ENCODE measurements around the gene CLCA2. TPM values are rescaled to one million over a fixed set of nuclear protein-coding genes. Genes with fewer than 3 reads are reported as not detected.

CLCA2 gene
- total and polyA plus RNA-seq, 2 donors (not counting 3 experiments of a cell fraction or from before 2014, with no cell fraction given) = 0.01 to 0.11 TPM

DNA sequence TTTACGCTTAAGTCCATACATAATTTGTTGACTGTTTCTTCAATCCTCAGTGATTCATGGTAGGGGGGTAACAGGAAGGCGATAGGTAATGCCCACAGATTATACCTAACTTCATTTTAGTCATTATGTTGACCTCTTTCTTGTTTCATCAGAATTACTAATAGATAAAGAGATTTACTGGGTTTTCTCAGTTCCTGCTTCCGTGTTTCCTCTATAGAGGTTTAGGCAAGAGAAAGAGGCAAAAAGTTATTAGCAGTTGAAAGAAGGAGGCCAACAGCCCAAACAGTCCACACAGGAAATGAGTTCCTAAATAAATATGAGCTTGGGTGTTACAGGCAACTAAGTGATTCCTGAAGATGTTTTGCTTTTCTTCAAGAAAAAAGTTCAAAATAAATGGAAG, 26.9 kb downstream of the CLCA2 start:
- POLR2A ChIA-PET = no interaction called here
- Histone ChIP-seq H3K9ac (replicated peaks; ENCODE audit: extremely low read depth, insufficient read depth, low read length) (no peak overlapping the region), H3K9me3 (replicated peaks; ENCODE audit: control insufficient read depth, insufficient read depth, low read length) (no peaks in the 10 kb centered on the region), H3K4me3 (replicated peaks in 1 of 3; ENCODE audit: insufficient read depth in 1 of 3, low read depth in 1 of 3, low read length in 3 of 3) (no peak overlapping the region), H3K79me2 (ENCODE audit: control insufficient read depth, insufficient read depth, low read length) (no peaks in the 10 kb centered on the region), H3K36me3 (ENCODE audit: control insufficient read depth in 2 of 2, extremely low read depth in 1 of 2, insufficient read depth in 2 of 2, low read length in 2 of 2) (no peaks in the 10 kb centered on the region), H3K4me1 (ENCODE audit: control insufficient read depth, extremely low read depth, insufficient read depth, low read length) (peaks cover 10% of the 10 kb centered on the region), H3K9me1 (replicated peaks; ENCODE audit: control insufficient read depth, extremely low read depth, insufficient read depth, low read length) (no peaks in the 10 kb centered on the region), H3K4me2 (ENCODE audit: insufficient read depth, low read length) (no peak overlapping the region), H3K27me3 (ENCODE audit: control insufficient read depth in 2 of 2, insufficient read depth in 2 of 2, low read length in 2 of 2) (peaks cover 0 to 5% of the 10 kb centered on the region in 2 experiments), H2AFZ (ENCODE audit: low read depth, low read length) (no peak overlapping the region), H4K20me1 (replicated peaks; ENCODE audit: control insufficient read depth, extremely low read depth, insufficient read depth, low read length) (no peaks in the 10 kb centered on the region), H3K27ac (ENCODE audit: insufficient read depth, low read depth, low read length) (no peak overlapping the region)
- dilution Hi-C loops (cut with MboI; ENCODE audit: extremely low pct_ligation_motif_present, low sequenced_read_pairs) = no loop called here
- peak; percentile 72 for FAIRE-seq
- intact Hi-C loops (cut with micrococcal nuclease) = no loop called here
- TF ChIP-seq, protein P1, sequence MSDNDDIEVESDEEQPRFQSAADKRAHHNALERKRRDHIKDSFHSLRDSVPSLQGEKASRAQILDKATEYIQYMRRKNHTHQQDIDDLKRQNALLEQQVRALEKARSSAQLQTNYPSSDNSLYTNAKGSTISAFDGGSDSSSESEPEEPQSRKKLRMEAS (IDR thresholded peaks at IDR 0.05; ENCODE audit: insufficient read depth, insufficient read length) = no peak
- TF ChIP-seq JUN (IDR thresholded peaks at IDR 0.05; ENCODE audit: borderline replicate concordance, insufficient read depth, insufficient read length, low read depth) (no peak), POLR2AphosphoS5 (IDR thresholded peaks at IDR 0.05; ENCODE audit: insufficient read depth, low read depth, low read length) (peak; percentile 36), POLR2A (IDR thresholded peaks at IDR 0.05; ENCODE audit: low read depth, low read length) (no peak), GATA2 (IDR thresholded peaks at IDR 0.05; ENCODE audit: insufficient read depth, insufficient read length, low read depth, low read length) (peak; percentile 52), FOS (IDR thresholded peaks at IDR 0.05; ENCODE audit: borderline replicate concordance, insufficient read depth, low read length) (no peak), MYC (IDR thresholded peaks at IDR 0.05; ENCODE audit: low read depth, low read length) (no peak), EZH2 (IDR thresholded peaks at IDR 0.05; ENCODE audit: borderline replicate concordance, low read depth, low read length, severe bottlenecking) (no peak)
- TF ChIP-seq, protein P2, sequence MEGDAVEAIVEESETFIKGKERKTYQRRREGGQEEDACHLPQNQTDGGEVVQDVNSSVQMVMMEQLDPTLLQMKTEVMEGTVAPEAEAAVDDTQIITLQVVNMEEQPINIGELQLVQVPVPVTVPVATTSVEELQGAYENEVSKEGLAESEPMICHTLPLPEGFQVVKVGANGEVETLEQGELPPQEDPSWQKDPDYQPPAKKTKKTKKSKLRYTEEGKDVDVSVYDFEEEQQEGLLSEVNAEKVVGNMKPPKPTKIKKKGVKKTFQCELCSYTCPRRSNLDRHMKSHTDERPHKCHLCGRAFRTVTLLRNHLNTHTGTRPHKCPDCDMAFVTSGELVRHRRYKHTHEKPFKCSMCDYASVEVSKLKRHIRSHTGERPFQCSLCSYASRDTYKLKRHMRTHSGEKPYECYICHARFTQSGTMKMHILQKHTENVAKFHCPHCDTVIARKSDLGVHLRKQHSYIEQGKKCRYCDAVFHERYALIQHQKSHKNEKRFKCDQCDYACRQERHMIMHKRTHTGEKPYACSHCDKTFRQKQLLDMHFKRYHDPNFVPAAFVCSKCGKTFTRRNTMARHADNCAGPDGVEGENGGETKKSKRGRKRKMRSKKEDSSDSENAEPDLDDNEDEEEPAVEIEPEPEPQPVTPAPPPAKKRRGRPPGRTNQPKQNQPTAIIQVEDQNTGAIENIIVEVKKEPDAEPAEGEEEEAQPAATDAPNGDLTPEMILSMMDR (IDR thresholded peaks at IDR 0.05; ENCODE audit: extremely low read depth in 1 of 2, insufficient read depth in 1 of 2, low read depth in 1 of 2, low read length in 2 of 2) = no peak
- peak; percentile 45 for DNase-seq (ENCODE audit: low read depth, low spot score)
- no TSS peak for BruUV-seq (replicated peaks)
- CTCF ChIA-PET = interaction anchor here (1.7 kb wide), 1 partner anchor 21 kb away, joined by 6 read pairs; no protein-coding TSS in a partner anchor
